ENCODE results near the gene SHD. TPM values are rescaled to one million over a fixed set of nuclear protein-coding genes. Genes with fewer than 3 reads are reported as not detected.
A peak's percentile ranks its signal among the peaks of the same experiment; 100 is the strongest.

Gene SHD
- total RNA-seq, 1 experiment from 2014 or later = 2.0 TPM

- Histone ChIP-seq H3K36me3 (ENCODE audit: control insufficient read depth in 1 of 2, insufficient read depth in 2 of 2, low read length in 2 of 2) (no peaks in the 10 kb centered on the region), H3K9ac (ENCODE audit: low read length) (peak overlapping the region; percentile 81), H3K4me3 (replicated peaks in 1 of 2; ENCODE audit: low read depth in 1 of 2, low read length in 2 of 2) (peak overlapping the region; percentile 60 to 63), H3K9me2 (ENCODE audit: insufficient read depth) (no peaks in the 10 kb centered on the region), H3K9me3 (ENCODE audit: control insufficient read depth in 1 of 2, insufficient read depth in 1 of 2, low read depth in 1 of 2, low read length in 2 of 2) (no peaks in the 10 kb centered on the region), H3K27ac (ENCODE audit: low read depth, low read length) (peak overlapping the region; percentile 69), H3K27me3 (ENCODE audit: insufficient read depth, low read length) (no peaks in the 10 kb centered on the region), H3K4me2 (ENCODE audit: low read length) (peak overlapping the region; percentile 79), H3K79me2 (ENCODE audit: insufficient read depth, low read length) (no peaks in the 10 kb centered on the region; the same call in 1 of the 2 replicates), H4K20me1 (ENCODE audit: insufficient read depth) (no peaks in the 10 kb centered on the region), H2AFZ (ENCODE audit: low read depth, low read length, poor library complexity, severe bottlenecking) (no peak overlapping the region), H3K4me1 (ENCODE audit: control insufficient read depth in 1 of 2, insufficient read depth in 2 of 2, low read length in 2 of 2) (peaks cover 7 to 20% of the 10 kb centered on the region in 2 experiments)
- BruUV-seq (replicated peaks) = no TSS peak
- ATAC-seq (peak; percentile 84), DNase-seq (ENCODE audit: low read depth, low spot score) (peak; percentile 87)
- intact Hi-C loops (cut with micrococcal nuclease) = loop anchor here (1.0 kb wide), 1 partner anchor 46 kb away; no protein-coding TSS in a partner anchor
- ChIA-PET CTCF (interaction anchor here (0.6 to 1.3 kb wide), 4 partner anchors 15 to 72 kb away, joined by 3 to 8 read pairs (median 6); partner anchors contain the start of genes MPND and SH3GL1), RAD21 (ENCODE audit: low non-redundant PET in 1 of 2, low total read pairs in 2 of 2, uncharacterized antibody in 2 of 2, unreplicated experiment in 2 of 2) (interaction anchor here in 1 of 2 experiments (0.5 kb wide), 1 partner anchor 431 kb away, joined by 3 read pairs; no protein-coding TSS in a partner anchor), POLR2A (interaction anchor here (0.9 kb wide), 1 partner anchor 14 kb away, joined by 3 read pairs; no protein-coding TSS in a partner anchor)
- TF ChIP-seq RAD21 (IDR thresholded peaks at IDR 0.05; ENCODE audit: low read depth) (no peak), ZNF274 (IDR thresholded peaks at IDR 0.05; ENCODE audit: low read depth, low read length) (no peak), SIN3A (IDR thresholded peaks at IDR 0.05; ENCODE audit: low read depth) (no peak), ATF3 (IDR thresholded peaks at IDR 0.05) (no peak), SRF (IDR thresholded peaks at IDR 0.05; ENCODE audit: low read depth) (no peak), ZFX (IDR thresholded peaks at IDR 0.05) (peak; percentile 73; the same call in 1 of the 2 replicates), EZH2phosphoT487 (IDR thresholded peaks at IDR 0.05; ENCODE audit: borderline replicate concordance) (no peak), REST (IDR thresholded peaks at IDR 0.05; ENCODE audit: low read depth) (no peak), JUND (IDR thresholded peaks at IDR 0.05) (no peak), CBX3 (IDR thresholded peaks at IDR 0.05; ENCODE audit: low read depth) (no peak), POLR2AphosphoS5 (IDR thresholded peaks at IDR 0.05; ENCODE audit: low read depth, low read length) (peak; percentile 83), ELF1 (IDR thresholded peaks at IDR 0.05; ENCODE audit: borderline replicate concordance, low read depth) (no peak), SP1 (IDR thresholded peaks at IDR 0.05; ENCODE audit: low read depth) (peak; percentile 98), TCF7L2 (IDR thresholded peaks at IDR 0.05; ENCODE audit: borderline replicate concordance, extremely low read depth, insufficient read depth, insufficient read length) (no peak), EGR1 (IDR thresholded peaks at IDR 0.05; ENCODE audit: low read depth) (peak; percentile 68), EZH2 (IDR thresholded peaks at IDR 0.05) (no peak)
- TF ChIP-seq, protein P1, sequence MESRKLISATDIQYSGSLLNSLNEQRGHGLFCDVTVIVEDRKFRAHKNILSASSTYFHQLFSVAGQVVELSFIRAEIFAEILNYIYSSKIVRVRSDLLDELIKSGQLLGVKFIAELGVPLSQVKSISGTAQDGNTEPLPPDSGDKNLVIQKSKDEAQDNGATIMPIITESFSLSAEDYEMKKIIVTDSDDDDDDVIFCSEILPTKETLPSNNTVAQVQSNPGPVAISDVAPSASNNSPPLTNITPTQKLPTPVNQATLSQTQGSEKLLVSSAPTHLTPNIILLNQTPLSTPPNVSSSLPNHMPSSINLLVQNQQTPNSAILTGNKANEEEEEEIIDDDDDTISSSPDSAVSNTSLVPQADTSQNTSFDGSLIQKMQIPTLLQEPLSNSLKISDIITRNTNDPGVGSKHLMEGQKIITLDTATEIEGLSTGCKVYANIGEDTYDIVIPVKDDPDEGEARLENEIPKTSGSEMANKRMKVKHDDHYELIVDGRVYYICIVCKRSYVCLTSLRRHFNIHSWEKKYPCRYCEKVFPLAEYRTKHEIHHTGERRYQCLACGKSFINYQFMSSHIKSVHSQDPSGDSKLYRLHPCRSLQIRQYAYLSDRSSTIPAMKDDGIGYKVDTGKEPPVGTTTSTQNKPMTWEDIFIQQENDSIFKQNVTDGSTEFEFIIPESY (IDR thresholded peaks at IDR 0.05; ENCODE audit: extremely low read depth, insufficient replicate concordance, low read length) = no peak
- TF ChIP-seq, protein P2, sequence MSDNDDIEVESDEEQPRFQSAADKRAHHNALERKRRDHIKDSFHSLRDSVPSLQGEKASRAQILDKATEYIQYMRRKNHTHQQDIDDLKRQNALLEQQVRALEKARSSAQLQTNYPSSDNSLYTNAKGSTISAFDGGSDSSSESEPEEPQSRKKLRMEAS (IDR thresholded peaks at IDR 0.05) = peak; percentile 91
- TF ChIP-seq, protein P3, sequence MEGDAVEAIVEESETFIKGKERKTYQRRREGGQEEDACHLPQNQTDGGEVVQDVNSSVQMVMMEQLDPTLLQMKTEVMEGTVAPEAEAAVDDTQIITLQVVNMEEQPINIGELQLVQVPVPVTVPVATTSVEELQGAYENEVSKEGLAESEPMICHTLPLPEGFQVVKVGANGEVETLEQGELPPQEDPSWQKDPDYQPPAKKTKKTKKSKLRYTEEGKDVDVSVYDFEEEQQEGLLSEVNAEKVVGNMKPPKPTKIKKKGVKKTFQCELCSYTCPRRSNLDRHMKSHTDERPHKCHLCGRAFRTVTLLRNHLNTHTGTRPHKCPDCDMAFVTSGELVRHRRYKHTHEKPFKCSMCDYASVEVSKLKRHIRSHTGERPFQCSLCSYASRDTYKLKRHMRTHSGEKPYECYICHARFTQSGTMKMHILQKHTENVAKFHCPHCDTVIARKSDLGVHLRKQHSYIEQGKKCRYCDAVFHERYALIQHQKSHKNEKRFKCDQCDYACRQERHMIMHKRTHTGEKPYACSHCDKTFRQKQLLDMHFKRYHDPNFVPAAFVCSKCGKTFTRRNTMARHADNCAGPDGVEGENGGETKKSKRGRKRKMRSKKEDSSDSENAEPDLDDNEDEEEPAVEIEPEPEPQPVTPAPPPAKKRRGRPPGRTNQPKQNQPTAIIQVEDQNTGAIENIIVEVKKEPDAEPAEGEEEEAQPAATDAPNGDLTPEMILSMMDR (IDR thresholded peaks at IDR 0.05 in 2 of 3, conservative IDR thresholded peaks at IDR 0.05 in 1 of 3; ENCODE audit: borderline replicate concordance in 1 of 3, insufficient read depth in 1 of 3, low read depth in 2 of 3, low read length in 2 of 3) = no peak
Observed at GRCh38 chr19:4328243-4328990, 49.4 kb downstream of the SHD start.

Measured in HCT116 (cell line).